Lower lobe of right lung (tissue), 2 donors: ENCODE data around the gene AMN. TPM values are rescaled to one million over a fixed set of nuclear protein-coding genes. Genes with fewer than 3 reads are reported as not detected.
A peak's percentile ranks its signal among the peaks of the same experiment; 100 is the strongest.

Source experiments
- ATAC-seq, 2 donors: fragments of 200-7000 bp; cut with Tn5 transposase; one replicate each; pipeline ENCODE4 v1.9.1; 2020 to 2022; ENCODE audit warnings: mild to moderate bottlenecking in 2 of 2, moderate library complexity in 2 of 2
- DNase-seq: peaks from one replicate; pipeline ENCODE4 v3.0.0-alpha.2; 2020
- H3K27ac ChIP-seq: fragments of 200-600 bp; one replicate; pipeline ENCODE4 v1.8.0; 2022
- H3K27me3 ChIP-seq: fragments of 200-600 bp; one replicate; pipeline ENCODE4 v1.8.0; 2022; ENCODE audit warnings: low read depth
- H3K36me3 ChIP-seq: fragments of 200-600 bp; one replicate; pipeline ENCODE4 v1.8.0; 2022; ENCODE audit warnings: mild to moderate bottlenecking
- H3K4me1 ChIP-seq: fragments of 200-600 bp; one replicate; pipeline ENCODE4 v1.8.0; 2022
- H3K4me3 ChIP-seq: fragments of 200-600 bp; one replicate; pipeline ENCODE4 v1.8.0; 2022; ENCODE audit warnings: mild to moderate bottlenecking
- H3K9me3 ChIP-seq: fragments of 200-600 bp; one replicate; pipeline ENCODE4 v1.8.0; 2022
- intact Hi-C: fragments of 100-400 bp; cut with DNase I; formaldehyde crosslinking; loops from one replicate; pipeline ENCODE4 v1.11.0; 2022
- total RNA-seq: library from RNA; stranded (reverse); fragmentation: NEBNext Ultra II Directional; extraction: Animal tissue kit (Norgen Biotek cat#: 25700); gene quantifications from one replicate; pipeline ENCODE4 v1.2.1, GENCODE V29; 2021
- TF ChIP-seq, protein P1 (sequence below): fragments of 200-600 bp; IDR thresholded peaks from one replicate; pipeline ENCODE4 v1.8.0; 2022; ENCODE audit warnings: antibody characterized with exemption, mild to moderate bottlenecking
- donor health status: DM: no; HTN: yes; CAD: no; lungs with severe emphysema.

AMN gene
- total RNA-seq, 1 donor from 2014 or later = 13.7 TPM

DNA sequence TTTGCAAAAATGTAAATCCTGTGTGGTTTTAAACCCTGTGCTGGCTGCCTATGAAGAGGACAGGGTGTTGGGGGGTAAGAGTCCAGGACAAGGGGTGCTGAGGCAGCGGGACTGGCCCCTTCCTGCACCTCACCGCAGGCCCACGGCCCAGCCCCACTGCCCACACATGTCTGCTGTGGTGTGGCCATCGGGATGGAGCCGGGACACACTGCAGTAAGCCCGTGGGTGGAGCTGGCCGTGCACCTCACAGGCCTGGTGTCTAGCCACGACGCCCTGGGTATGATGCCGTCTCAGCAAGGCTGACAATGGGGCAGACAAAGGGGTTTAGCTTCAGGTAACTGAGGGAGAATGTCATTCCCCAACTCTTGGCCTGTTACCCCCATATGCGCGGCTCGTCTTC lies 19.6 kb downstream of the AMN start:
- ATAC-seq = no peak
- H3K27ac ChIP-seq = no peak overlapping the region

DNA sequence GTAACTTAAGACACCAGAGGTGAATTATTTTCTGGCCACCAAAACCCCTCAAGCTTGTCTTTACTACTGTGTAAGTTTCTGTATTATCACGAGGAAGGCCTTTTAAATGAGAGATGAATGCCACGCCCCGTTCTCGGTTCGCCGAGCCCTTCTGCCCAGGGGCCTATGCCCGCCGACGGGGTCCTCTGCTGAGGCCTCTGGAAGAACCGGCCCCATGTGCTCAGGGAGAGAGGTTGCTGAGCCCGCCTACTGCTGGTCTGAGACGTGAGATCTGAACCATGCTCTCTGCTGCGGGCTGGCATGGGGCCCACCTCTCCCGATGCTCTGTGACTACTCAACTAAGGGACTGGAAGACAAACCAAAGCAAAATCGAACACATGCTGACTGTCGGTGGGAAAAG lies 21.0 kb downstream of the AMN start:
- H3K4me3 ChIP-seq = no peak overlapping the region
- H3K36me3 ChIP-seq = peaks cover 92% of the 10 kb centered on the region
- no peak for ATAC-seq
- TF ChIP-seq, protein P1, sequence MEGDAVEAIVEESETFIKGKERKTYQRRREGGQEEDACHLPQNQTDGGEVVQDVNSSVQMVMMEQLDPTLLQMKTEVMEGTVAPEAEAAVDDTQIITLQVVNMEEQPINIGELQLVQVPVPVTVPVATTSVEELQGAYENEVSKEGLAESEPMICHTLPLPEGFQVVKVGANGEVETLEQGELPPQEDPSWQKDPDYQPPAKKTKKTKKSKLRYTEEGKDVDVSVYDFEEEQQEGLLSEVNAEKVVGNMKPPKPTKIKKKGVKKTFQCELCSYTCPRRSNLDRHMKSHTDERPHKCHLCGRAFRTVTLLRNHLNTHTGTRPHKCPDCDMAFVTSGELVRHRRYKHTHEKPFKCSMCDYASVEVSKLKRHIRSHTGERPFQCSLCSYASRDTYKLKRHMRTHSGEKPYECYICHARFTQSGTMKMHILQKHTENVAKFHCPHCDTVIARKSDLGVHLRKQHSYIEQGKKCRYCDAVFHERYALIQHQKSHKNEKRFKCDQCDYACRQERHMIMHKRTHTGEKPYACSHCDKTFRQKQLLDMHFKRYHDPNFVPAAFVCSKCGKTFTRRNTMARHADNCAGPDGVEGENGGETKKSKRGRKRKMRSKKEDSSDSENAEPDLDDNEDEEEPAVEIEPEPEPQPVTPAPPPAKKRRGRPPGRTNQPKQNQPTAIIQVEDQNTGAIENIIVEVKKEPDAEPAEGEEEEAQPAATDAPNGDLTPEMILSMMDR = no peak
- H3K9me3 ChIP-seq = no peaks in the 10 kb centered on the region
- intact Hi-C loops = no loop called here
- DNase-seq = no peak
- no peak overlapping the region for H3K27ac ChIP-seq
- peaks cover 14% of the 10 kb centered on the region for H3K4me1 ChIP-seq
- H3K27me3 ChIP-seq = no peaks in the 10 kb centered on the region

More for the DNA sequence above, 19.6 kb downstream of the AMN start:
- H3K27me3 ChIP-seq = no peaks in the 10 kb centered on the region
- DNase-seq = no peak
- no peaks in the 10 kb centered on the region for H3K9me3 ChIP-seq
- TF ChIP-seq, protein P1 = no peak
- peaks cover 98% of the 10 kb centered on the region for H3K36me3 ChIP-seq
- H3K4me1 ChIP-seq = peaks cover 14% of the 10 kb centered on the region
- no peak overlapping the region for H3K4me3 ChIP-seq
- intact Hi-C loops = no loop called here

DNA sequence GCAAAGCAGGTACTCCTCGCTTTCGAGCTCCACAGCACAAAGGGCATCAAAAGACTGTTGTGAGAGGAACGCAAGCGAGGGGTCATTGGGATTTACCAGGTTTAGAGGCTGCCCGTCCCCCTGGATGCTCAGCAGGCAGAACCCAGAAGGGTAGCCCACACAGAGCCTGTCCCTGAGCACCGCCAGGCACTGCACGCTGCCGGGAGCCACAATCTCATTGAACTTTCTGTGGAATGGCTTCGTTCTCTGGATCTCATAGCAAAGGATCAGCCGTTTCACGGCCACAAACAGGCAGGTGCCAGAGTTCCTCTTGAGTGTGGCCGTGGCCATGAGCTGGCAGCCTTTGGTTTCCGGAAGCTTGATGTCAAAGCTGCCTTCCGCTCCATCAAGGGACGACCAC lies 21.5 kb downstream of the AMN start:
- no peak for DNase-seq
- H3K27ac ChIP-seq = no peak overlapping the region
- H3K4me3 ChIP-seq = no peak overlapping the region
- intact Hi-C loops = no loop called here
- TF ChIP-seq, protein P1 = no peak
- peaks cover 91% of the 10 kb centered on the region for H3K36me3 ChIP-seq
- ATAC-seq = no peak
- no peaks in the 10 kb centered on the region for H3K27me3 ChIP-seq
- no peaks in the 10 kb centered on the region for H3K9me3 ChIP-seq
- H3K4me1 ChIP-seq = peaks cover 14% of the 10 kb centered on the region

GRCh38 chr14:102944448-102945330 lies 22.2 kb downstream of the AMN start:
- ATAC-seq = no peak
- Histone ChIP-seq H3K36me3 (peaks cover 93% of the 10 kb centered on the region), H3K4me1 (peaks cover 14% of the 10 kb centered on the region), H3K27ac (no peak overlapping the region), H3K27me3 (no peaks in the 10 kb centered on the region), H3K4me3 (no peak overlapping the region), H3K9me3 (no peaks in the 10 kb centered on the region)
- TF ChIP-seq, protein P1 = no peak
- intact Hi-C loops = no loop called here
- peak; percentile 28 for DNase-seq

GRCh38 chr14:102945346-102946130 lies 23.1 kb downstream of the AMN start:
- H3K4me1 ChIP-seq = peaks cover 7% of the 10 kb centered on the region
- H3K9me3 ChIP-seq = no peaks in the 10 kb centered on the region
- H3K36me3 ChIP-seq = peaks cover 93% of the 10 kb centered on the region
- intact Hi-C loops = no loop called here
- TF ChIP-seq, protein P1 = no peak
- H3K4me3 ChIP-seq = no peak overlapping the region
- no peaks in the 10 kb centered on the region for H3K27me3 ChIP-seq
- no peak for ATAC-seq
- DNase-seq = peak; percentile 38
- no peak overlapping the region for H3K27ac ChIP-seq
